ENCODE results near the gene FAM168A. TPM values are rescaled to one million over a fixed set of nuclear protein-coding genes. Genes with fewer than 3 reads are reported as not detected.

FAM168A gene
- total RNA-seq, 4 donors from 2014 or later = 17.5 to 43.4 (median 23.3) TPM

DNA sequence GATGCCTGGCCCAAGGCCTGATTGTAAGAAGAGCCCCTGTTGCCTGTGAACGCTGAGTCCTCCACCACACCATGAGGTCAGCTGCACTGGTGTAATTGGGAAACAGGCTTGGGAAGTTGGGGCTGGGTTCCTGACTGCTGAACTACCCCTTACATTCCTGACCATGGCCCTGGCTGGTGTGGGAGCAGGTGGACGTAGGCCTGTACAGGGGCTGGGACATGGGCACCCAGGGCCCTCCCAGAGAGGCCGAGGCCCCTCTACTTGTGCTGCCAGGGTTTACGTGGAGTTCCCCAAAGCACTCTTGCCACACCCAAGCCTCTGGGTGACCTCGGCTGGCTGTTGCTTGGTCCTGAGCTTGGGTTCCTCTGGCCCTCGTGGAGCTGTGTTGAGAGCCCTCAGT, 216.3 kb downstream of the FAM168A start:
- H3K9me3 ChIP-seq = no peaks in the 10 kb centered on the region
- in situ Hi-C loops (cut with MboI; ENCODE audit: low pct_ligation_motif_present in 1 of 4, low pct_unique_long_range_greater_than_20kb in 1 of 4, low sequenced_read_pairs in 3 of 4) (no loop called here), intact Hi-C loops (cut with DNase I; ENCODE audit: low total_unique reads) (no loop called here)
- H3K36me3 ChIP-seq = no peaks in the 10 kb centered on the region
- H3K4me1 ChIP-seq = peaks cover 7 to 53% (median 26%) of the 10 kb centered on the region in 4 donors
- H3K27ac ChIP-seq = peak overlapping the region in 1 of 4 donors; percentile 6
- WGBS, 2 donors (ENCODE audit: low coverage in 1 of 2) = 60% methylated on average over 5 of the region's 6 CpGs; no CpG with 5 or more reads in 1 of the 2 donors
- no peak for DNase-seq
- no peak for TF ChIP-seq EP300 (IDR thresholded peaks at IDR 0.05; ENCODE audit: low read depth)
- TF ChIP-seq, protein P1, sequence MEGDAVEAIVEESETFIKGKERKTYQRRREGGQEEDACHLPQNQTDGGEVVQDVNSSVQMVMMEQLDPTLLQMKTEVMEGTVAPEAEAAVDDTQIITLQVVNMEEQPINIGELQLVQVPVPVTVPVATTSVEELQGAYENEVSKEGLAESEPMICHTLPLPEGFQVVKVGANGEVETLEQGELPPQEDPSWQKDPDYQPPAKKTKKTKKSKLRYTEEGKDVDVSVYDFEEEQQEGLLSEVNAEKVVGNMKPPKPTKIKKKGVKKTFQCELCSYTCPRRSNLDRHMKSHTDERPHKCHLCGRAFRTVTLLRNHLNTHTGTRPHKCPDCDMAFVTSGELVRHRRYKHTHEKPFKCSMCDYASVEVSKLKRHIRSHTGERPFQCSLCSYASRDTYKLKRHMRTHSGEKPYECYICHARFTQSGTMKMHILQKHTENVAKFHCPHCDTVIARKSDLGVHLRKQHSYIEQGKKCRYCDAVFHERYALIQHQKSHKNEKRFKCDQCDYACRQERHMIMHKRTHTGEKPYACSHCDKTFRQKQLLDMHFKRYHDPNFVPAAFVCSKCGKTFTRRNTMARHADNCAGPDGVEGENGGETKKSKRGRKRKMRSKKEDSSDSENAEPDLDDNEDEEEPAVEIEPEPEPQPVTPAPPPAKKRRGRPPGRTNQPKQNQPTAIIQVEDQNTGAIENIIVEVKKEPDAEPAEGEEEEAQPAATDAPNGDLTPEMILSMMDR (IDR thresholded peaks at IDR 0.05) = no peak
- TF ChIP-seq POLR2AphosphoS5 (IDR thresholded peaks at IDR 0.05) = no peak
- no peak for TF ChIP-seq POLR2A (IDR thresholded peaks at IDR 0.05)
- no peak overlapping the region for H3K4me3 ChIP-seq
- no peaks in the 10 kb centered on the region for H3K27me3 ChIP-seq

DNA sequence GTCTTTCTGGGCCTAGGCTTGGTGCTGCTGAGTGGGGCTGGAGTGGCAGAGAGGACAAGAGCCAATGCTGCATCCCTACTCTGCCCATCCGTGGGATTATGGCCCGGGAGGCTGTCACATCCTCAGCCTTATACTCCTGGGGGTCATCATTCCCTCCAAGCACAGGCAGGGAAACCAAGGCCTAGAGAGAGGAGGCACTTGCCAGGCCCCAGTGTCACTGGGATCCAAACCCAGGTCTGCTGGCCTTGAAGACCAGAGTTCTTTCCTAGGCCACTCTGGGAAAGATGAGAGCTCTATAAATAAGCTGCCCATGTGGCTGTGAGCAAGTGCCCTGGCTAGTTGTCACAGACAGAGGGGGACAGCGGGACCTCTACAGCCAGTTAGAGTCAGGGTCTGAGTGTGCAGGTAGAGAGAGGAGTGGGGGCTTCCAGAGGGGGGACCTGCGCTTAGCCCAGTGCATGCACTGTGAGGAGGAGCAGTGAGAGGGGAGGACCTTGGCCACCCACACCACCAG, 217.0 kb downstream of the FAM168A start:
- Histone ChIP-seq H3K27me3 (no peaks in the 10 kb centered on the region), H3K4me3 (no peak overlapping the region), H3K4me1 (peaks cover 7 to 48% (median 28%) of the 10 kb centered on the region in 4 donors), H3K9me3 (no peaks in the 10 kb centered on the region), H3K27ac (peak overlapping the region in 1 of 4 donors; percentile 6), H3K36me3 (no peaks in the 10 kb centered on the region)
- intact Hi-C loops (cut with DNase I; ENCODE audit: low total_unique reads) = no loop called here
- 93 to 100% methylated on average over 1 to 2 of the region's 4 CpGs for WGBS, 2 donors (ENCODE audit: low coverage in 1 of 2)
- TF ChIP-seq POLR2A (IDR thresholded peaks at IDR 0.05) (no peak), POLR2AphosphoS5 (IDR thresholded peaks at IDR 0.05) (no peak), EP300 (IDR thresholded peaks at IDR 0.05; ENCODE audit: low read depth) (no peak)
- in situ Hi-C loops (cut with MboI; ENCODE audit: low pct_ligation_motif_present in 1 of 4, low pct_unique_long_range_greater_than_20kb in 1 of 4, low sequenced_read_pairs in 3 of 4) = no loop called here
- DNase-seq = no peak

DNA sequence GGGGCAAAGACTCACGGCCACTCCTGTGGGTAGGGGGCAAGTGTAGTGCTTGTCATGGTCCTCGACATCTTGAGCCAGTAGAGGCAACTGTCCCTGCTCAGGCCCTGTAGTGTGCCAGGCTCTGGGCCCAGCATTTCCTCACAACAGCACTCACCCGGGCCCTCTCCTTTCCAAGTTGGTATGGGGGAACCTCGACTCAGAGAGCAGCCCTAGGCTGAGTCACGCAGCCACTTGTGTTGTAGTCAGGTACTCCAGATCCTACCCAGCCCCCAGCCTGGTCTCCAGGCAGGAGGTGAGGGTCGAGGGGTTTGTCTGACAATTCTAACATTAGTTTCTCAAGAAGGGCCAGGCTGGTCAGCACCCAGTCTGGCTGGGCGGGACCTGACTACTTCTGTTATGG, 217.6 kb downstream of the FAM168A start:
- peaks cover 7 to 46% (median 30%) of the 10 kb centered on the region in 4 donors for H3K4me1 ChIP-seq
- WGBS, 2 donors (ENCODE audit: low coverage in 1 of 2) = 70 to 75% methylated on average over 4 to 7 of the region's 7 CpGs
- intact Hi-C loops (cut with DNase I; ENCODE audit: low total_unique reads) = no loop called here
- no peaks in the 10 kb centered on the region for H3K36me3 ChIP-seq
- peak overlapping the region in 1 of 4 donors; percentile 1 for H3K27ac ChIP-seq
- H3K4me3 ChIP-seq = no peak overlapping the region
- TF ChIP-seq EP300 (IDR thresholded peaks at IDR 0.05; ENCODE audit: low read depth) (no peak), POLR2A (IDR thresholded peaks at IDR 0.05) (no peak), POLR2AphosphoS5 (IDR thresholded peaks at IDR 0.05) (no peak)
- TF ChIP-seq, protein P1 (IDR thresholded peaks at IDR 0.05) = no peak
- in situ Hi-C loops (cut with MboI; ENCODE audit: low pct_ligation_motif_present in 1 of 4, low pct_unique_long_range_greater_than_20kb in 1 of 4, low sequenced_read_pairs in 3 of 4) = no loop called here
- H3K27me3 ChIP-seq = no peaks in the 10 kb centered on the region
- DNase-seq = no peak
- H3K9me3 ChIP-seq = no peaks in the 10 kb centered on the region

DNA sequence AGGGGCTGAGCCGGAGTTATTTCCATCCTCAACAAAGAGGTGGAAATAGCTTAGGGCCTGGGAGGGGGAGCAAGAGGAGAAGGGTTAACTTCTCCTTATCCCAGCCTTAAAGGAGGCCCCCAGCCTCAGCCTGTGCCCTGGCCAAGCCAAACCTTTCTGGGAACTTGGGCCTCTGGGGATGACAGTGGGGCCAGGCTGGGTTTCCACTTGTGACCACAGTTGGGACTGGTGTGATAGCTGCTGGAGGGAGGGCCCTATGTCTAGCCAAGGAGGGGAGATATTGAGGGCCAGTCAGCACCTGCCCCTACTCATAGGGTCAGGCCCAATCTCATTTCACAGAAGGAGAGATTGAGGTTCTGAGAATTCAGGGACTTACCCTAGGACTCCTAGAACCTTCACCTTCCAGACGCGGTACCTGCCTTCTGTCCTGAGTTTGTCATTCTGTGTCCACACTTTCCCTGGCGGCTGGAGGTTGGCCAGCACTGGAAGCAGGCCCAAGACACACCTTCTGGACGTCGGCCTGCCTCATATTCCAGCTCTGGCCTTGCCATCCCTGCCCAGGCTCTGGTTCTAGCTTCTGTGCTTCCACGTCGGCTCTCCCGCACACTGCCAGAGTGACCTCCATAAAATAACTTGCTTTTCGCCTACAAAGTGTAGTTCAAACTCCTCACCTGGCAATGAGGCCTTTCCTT, 218.6 kb downstream of the FAM168A start:
- TF ChIP-seq POLR2AphosphoS5 (IDR thresholded peaks at IDR 0.05) = no peak
- TF ChIP-seq, protein P1 (IDR thresholded peaks at IDR 0.05) = no peak
- no peak for TF ChIP-seq POLR2A (IDR thresholded peaks at IDR 0.05)
- TF ChIP-seq EP300 (IDR thresholded peaks at IDR 0.05; ENCODE audit: low read depth) = no peak
- in situ Hi-C loops (cut with MboI; ENCODE audit: low pct_ligation_motif_present in 1 of 4, low pct_unique_long_range_greater_than_20kb in 1 of 4, low sequenced_read_pairs in 3 of 4) (no loop called here), intact Hi-C loops (cut with DNase I; ENCODE audit: low total_unique reads) (no loop called here)
- WGBS, 2 donors (ENCODE audit: low coverage in 1 of 2) = 73 to 78% methylated on average over 4 to 10 of the region's 10 CpGs
- Histone ChIP-seq H3K27ac (no peak overlapping the region), H3K9me3 (no peaks in the 10 kb centered on the region), H3K4me1 (peaks cover 7 to 46% (median 25%) of the 10 kb centered on the region in 4 donors), H3K27me3 (no peaks in the 10 kb centered on the region), H3K36me3 (no peaks in the 10 kb centered on the region), H3K4me3 (no peak overlapping the region)
- DNase-seq = peak; percentile 42
